Muscle layer of duodenum (tissue), 2 donors: ENCODE measurements around the gene ADGRF3.
"Not testable (repeated sequence)": the region's sequence is repeated elsewhere in the genome, so short reads cannot be mapped to it uniquely, and the experiment has no call there.

Source experiments
- H3K27ac ChIP-seq: one replicate; pipeline ENCODE4 v1.7.0; 2013; ENCODE audit warnings: mild to moderate bottlenecking, low read length
- H3K27me3 ChIP-seq: one replicate; pipeline ENCODE4 v1.7.0; 2013; ENCODE audit warnings: low read depth, mild to moderate bottlenecking, control low read depth, low read length
- H3K36me3 ChIP-seq, 2 donors: one replicate each; pipeline ENCODE4 v1.7.0; 2013; ENCODE audit warnings: low read length in 2 of 2, control low read depth in 1 of 2, mild to moderate bottlenecking in 1 of 2; ENCODE audit not compliant: insufficient read depth in 2 of 2, control insufficient read depth in 1 of 2
- H3K4me1 ChIP-seq, 2 donors: one replicate each; pipeline ENCODE4 v1.7.0; 2013; ENCODE audit warnings: low read length in 2 of 2, mild to moderate bottlenecking in 2 of 2, control low read depth in 1 of 2, moderate library complexity in 1 of 2; ENCODE audit not compliant: insufficient read depth in 2 of 2, control insufficient read depth in 1 of 2
- H3K4me3 ChIP-seq, 2 donors: one replicate each; pipeline ENCODE4 v1.7.0; 2013; ENCODE audit warnings: low read length in 2 of 2, low read depth in 1 of 2, mild to moderate bottlenecking in 1 of 2
- H3K9me3 ChIP-seq, 2 donors: one replicate each; pipeline ENCODE4 v1.7.0; 2013; ENCODE audit warnings: low read length in 2 of 2, control low read depth in 1 of 2, mild to moderate bottlenecking in 1 of 2; ENCODE audit not compliant: control insufficient read depth in 1 of 2
- donor health status: healthy.

ADGRF3 gene

DNA sequence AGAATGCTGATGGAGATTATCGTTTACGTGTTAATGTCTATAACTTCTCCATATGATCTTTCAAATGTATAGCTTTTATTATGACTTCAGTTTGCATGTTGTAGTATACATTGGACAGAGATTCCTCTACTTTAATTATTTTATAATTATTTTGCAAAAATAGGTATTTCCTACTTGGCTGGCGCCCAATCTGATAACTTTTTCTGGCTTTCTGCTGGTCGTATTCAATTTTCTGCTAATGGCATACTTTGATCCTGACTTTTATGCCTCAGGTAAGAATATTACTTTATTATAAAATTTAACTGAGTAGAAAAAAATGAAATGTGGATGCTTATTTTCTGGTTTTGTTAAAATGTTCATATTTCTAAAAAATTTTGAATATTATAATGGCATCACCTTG lies 18.1 kb upstream of the ADGRF3 start:
- Histone ChIP-seq H3K4me3 (no peak overlapping the region), H3K4me1 (no peaks in the 10 kb centered on the region), H3K27ac (no peak overlapping the region), H3K27me3 (no peaks in the 10 kb centered on the region), H3K9me3 (no peaks in the 10 kb centered on the region), H3K36me3 (peaks cover 4 to 22% of the 10 kb centered on the region in 2 donors)

DNA sequence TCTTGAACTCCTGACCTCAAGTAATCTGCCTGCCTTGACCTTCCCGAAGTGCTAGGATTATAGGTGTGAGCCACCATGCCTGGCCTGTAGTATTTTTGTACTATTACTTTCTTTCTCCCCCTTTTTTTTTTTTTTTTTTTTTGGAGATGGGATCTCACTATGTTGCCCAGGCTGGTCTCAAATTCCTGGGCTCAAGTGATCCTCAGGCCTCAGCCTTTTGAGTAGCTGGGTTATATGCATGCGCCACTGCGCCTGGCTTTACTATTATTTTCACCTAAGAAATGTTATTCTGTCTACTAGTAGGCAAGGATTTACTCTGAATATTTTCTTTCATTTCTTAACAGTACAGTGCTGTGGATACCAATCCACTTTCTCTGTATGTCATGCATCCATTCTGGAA lies 17.4 kb upstream of the ADGRF3 start:
- Histone ChIP-seq H3K36me3 (peaks cover 4 to 20% of the 10 kb centered on the region in 2 donors), H3K9me3 (no peaks in the 10 kb centered on the region), H3K27ac (no peak overlapping the region), H3K4me3 (no peak overlapping the region), H3K27me3 (no peaks in the 10 kb centered on the region), H3K4me1 (no peaks in the 10 kb centered on the region)

DNA sequence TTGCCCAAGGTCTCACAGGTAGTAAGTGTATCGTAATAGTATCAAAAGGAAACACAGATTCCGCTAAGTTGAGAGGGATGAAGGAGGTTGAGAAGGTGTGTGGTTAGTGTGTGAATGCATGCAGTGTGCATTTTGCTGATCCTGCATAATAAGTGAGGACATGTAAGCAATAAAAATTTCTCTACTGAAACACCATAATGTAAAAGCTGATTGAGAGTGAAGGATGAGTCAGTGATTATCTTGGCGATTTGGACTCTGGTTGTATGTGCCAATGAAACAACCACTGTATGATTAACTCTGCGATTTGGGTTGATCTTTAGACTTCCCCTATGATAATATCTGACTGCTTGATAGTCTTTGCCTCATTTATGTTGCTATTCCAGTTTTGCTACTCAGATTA lies 16.7 kb upstream of the ADGRF3 start:
- H3K27ac ChIP-seq = no peak overlapping the region
- H3K36me3 ChIP-seq = peaks cover 4 to 15% of the 10 kb centered on the region in 2 donors
- no peaks in the 10 kb centered on the region for H3K4me1 ChIP-seq
- H3K4me3 ChIP-seq = no peak overlapping the region
- no peaks in the 10 kb centered on the region for H3K27me3 ChIP-seq
- no peaks in the 10 kb centered on the region for H3K9me3 ChIP-seq

DNA sequence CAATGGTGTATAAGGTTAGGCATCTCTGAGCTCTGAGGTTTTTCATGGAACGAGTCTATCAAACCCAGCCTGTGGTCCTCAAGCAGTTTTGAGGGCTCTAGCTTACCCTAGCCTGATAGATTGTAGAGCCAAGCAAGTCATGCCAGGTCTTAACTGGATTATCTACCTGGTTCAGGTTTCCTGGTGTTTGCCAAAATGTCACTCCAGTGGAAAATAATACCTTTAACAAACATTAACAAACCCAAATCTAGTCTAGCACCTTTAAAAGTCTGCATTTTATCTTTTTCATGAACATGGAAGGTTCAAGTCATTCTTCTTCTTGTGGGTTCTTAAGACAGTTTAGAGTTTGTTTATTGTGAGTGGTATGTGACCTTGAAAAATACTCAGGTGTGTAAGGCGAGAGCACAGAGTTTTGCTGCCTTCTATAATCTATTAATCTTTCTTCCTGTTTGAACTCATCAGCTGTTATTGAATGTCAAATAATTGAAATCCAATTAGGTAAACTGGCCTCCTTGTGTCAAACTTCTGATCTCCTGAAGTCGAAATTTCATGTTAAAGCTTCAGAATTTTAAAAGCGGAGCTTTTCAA lies 13.4 kb upstream of the ADGRF3 start:
- Histone ChIP-seq H3K27ac (no peak overlapping the region), H3K36me3 (no peaks in the 10 kb centered on the region)

DNA sequence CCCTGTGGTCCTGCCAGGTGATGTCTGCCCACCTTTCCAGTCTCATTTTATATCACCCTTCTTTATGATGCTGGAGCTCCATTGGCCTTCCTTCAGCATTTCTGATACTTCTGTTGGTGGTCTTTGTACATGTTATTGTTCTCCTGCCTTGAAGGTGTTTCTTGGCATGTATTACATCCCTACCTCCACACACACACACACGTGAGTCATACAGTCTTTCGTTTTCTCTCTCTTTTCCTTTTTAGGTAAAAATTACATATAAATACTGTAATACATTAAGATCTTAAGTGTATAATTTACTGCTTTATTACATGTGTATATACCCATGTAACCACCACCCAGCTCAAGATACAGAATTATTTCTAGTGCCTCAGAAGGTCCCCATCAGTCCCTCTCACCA lies 10.2 kb upstream of the ADGRF3 start:
- H3K27me3 ChIP-seq = no peaks in the 10 kb centered on the region
- H3K27ac ChIP-seq = no peak overlapping the region
- no peaks in the 10 kb centered on the region for H3K9me3 ChIP-seq
- H3K4me1 ChIP-seq = no peaks in the 10 kb centered on the region
- no peak overlapping the region for H3K4me3 ChIP-seq
- no peaks in the 10 kb centered on the region for H3K36me3 ChIP-seq

More for the DNA sequence above, 13.4 kb upstream of the ADGRF3 start:
- Histone ChIP-seq H3K9me3 (no peaks in the 10 kb centered on the region), H3K27me3 (no peaks in the 10 kb centered on the region), H3K4me1 (no peaks in the 10 kb centered on the region), H3K4me3 (no peak overlapping the region)

DNA sequence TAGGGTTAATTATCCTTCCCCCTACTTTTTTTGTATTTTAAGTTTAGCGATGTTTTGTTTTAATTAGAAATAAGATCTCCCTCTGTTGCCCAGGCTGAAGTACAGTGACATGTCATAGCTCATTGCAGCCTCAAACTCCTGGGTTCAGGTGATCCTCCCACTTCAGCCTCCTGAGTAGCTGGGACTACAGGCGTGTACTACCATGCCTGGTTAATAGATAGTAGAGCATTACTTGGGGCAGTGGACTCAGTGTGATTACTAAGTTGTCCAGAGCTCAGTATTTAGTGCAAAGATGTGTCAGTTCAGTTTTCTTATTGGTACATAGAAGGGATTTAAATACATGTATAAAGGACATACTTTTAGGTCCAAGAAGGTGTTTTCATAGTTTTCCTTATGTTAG lies 9.5 kb upstream of the ADGRF3 start:
- Histone ChIP-seq H3K27me3 (no peaks in the 10 kb centered on the region), H3K4me3 (no peak overlapping the region), H3K27ac (no peak overlapping the region), H3K4me1 (no peaks in the 10 kb centered on the region), H3K9me3 (no peaks in the 10 kb centered on the region), H3K36me3 (no peaks in the 10 kb centered on the region)

DNA sequence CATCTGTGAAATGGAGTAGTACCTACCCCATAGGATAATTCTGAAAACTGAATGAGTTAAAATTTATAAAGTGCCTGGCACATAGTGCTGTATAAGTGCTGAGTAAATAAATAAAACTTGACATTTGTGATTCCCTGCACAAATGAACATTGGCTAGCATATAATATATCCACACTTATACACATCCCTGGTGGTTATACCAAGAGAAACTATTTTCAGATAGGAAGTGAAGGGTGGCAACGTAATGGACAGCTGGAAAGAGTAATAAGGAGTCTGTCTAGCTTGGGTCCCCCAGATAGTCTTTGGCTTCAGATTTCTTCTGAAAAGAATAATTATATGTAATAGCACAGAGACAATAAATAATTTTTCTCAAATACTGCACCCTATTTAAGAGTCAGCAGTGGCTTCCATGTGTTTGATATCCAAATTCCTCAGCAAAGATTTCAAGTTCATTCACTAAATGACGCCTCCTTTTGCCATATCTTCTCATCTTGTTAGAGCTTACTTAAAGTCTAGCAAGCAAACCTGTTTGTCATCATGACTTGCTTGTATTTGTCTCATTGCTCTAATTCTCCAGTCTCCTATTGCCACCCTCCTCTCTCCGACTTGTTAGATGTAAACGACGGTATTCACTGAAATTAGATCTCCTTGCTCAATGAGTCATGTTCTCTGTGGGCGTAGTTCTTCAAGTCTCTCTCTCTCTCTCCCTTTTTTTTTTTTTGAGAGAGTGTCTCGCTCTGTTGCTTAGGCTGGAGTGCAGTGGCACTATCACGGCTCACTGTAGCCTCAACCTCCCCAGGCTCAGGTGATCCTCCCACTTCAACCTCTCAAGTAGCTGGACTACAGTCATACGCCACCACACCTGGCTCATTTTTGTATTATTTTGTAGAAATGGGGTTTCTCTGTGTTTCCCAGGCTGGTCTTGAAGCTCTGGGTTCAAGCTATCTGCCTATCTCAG lies 8.7 kb upstream of the ADGRF3 start:
- no peaks in the 10 kb centered on the region for H3K9me3 ChIP-seq
- H3K27me3 ChIP-seq = no peaks in the 10 kb centered on the region
- no peak overlapping the region for H3K4me3 ChIP-seq
- no peaks in the 10 kb centered on the region for H3K36me3 ChIP-seq
- H3K27ac ChIP-seq = no peak overlapping the region
- H3K4me1 ChIP-seq = no peaks in the 10 kb centered on the region

DNA sequence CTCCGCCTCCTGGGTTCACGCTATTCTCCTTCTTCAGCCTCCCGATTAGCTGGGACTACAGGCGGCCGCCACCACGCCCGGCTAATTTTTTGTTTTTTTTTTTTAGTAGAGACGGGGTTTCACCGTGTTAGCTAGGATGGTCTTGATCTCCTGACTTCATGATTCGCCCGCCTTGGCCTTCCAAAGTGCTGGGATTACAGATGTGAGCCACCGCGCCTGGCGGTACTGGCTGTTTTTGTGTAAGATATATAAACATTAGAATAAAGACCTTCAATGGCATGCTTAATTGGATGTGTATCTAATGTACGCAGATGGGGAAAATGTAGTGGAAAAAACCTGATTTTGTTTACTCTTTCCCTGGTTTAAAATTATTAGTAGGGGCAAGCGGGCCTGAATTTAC lies 7.9 kb upstream of the ADGRF3 start:
- not testable (repeated sequence) for H3K9me3 ChIP-seq, H3K36me3 ChIP-seq, H3K4me3 ChIP-seq, H3K27me3 ChIP-seq, H3K27ac ChIP-seq, H3K4me1 ChIP-seq

DNA sequence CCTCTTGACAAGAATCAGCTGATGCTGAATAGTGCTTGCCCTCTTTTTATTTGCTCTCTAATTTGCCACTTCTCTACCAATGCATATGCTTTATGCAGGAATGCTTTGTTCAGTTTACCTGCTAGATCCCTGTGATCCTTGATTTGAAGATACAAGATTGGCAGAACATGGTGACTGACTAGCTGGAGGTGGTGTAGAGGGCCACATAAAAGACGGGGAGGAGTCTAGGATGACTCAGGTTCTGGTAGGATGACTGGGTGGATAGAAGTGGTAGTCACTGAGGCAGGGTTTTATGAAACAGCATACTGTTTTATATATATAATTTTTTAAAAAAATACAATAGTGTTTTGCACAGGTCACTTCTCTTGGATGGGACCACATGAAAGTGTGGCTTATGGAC lies 6.3 kb upstream of the ADGRF3 start:
- H3K27ac ChIP-seq = no peak overlapping the region
- H3K9me3 ChIP-seq = no peaks in the 10 kb centered on the region
- H3K36me3 ChIP-seq = no peaks in the 10 kb centered on the region
- no peak overlapping the region for H3K4me3 ChIP-seq
- no peaks in the 10 kb centered on the region for H3K27me3 ChIP-seq
- H3K4me1 ChIP-seq = peaks cover 0 to 1% of the 10 kb centered on the region in 2 donors

DNA sequence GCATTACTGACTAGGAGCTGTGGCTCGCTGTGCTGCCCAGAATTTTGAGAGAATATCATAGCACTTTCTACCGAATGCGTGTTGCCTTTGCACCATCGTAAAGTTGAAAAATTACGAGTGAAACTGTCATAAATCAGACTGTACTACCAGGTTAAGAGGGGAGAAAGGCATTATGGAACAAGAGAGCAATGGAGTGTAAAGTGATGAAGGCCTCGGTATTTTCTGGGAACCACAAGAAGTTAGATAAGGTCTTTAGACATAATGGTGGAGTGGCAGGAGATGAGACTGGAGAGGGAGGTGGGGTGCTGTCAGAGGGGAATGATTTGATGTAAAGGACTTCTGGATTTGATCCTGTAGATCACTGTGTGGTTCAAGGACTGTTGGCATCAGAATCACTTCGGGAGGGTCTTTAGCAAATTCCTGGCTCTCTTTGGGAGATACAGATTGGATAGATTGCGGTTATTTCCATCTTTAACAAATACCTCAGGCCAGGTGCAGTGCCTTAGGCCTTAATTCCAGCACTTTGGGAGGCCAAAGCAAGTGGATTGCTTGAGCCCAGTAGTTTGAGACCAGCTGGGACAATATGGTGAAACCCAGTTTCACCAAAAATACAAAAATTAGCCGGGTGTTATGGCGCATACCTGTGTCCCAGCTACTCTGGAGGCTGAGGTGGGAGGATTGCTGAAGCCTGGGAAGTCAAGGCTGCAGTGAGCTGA lies 4.9 kb upstream of the ADGRF3 start:
- H3K36me3 ChIP-seq = peaks cover 0 to under 1% of the 10 kb centered on the region in 2 donors
- H3K4me1 ChIP-seq = peaks cover 9 to 10% of the 10 kb centered on the region in 2 donors
- H3K27me3 ChIP-seq = no peaks in the 10 kb centered on the region
- H3K27ac ChIP-seq = no peak overlapping the region
- H3K4me3 ChIP-seq = no peak overlapping the region
- H3K9me3 ChIP-seq = no peaks in the 10 kb centered on the region

DNA sequence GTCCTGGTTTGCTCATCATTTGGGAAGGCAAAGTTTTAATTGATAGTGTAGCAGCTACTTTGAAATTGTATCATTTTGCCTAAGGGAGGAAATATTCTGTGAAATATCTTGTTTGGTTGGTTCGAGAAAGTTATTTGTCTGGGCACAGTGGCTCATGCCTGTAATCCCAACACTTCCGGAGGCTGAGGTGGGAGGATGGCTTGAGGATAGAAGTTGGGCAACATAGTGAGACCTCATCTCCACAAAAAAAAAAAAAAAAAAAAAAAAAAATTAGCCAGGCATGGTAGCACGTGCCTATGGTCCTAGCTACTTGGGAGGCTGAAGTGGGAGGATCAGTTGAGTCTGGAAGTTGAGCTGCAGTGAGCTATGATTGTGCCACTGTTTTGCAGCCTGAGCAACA lies 3.1 kb upstream of the ADGRF3 start:
- Histone ChIP-seq H3K27ac (no peak overlapping the region), H3K4me3 (no peak overlapping the region), H3K9me3 (no peaks in the 10 kb centered on the region), H3K27me3 (no peaks in the 10 kb centered on the region), H3K4me1 (peaks cover 9 to 13% of the 10 kb centered on the region in 2 donors), H3K36me3 (peaks cover 0 to 6% of the 10 kb centered on the region in 2 donors)
